H1 (cell line): ENCODE data around the gene ST3GAL3. TPM values are rescaled to one million over a fixed set of nuclear protein-coding genes. Genes with fewer than 3 reads are reported as not detected.

Experiments
- CTCF ChIA-PET: fragments of 300-600 bp; sonication (Branson Sonifier 250); formaldehyde crosslinking; loops from one replicate; lab custom pipeline; 2021; ENCODE audit not compliant: partially characterized antibody; lab: Charles Lee
- POLR2A ChIA-PET: fragments of 300-600 bp; sonication (Branson Sonifier 250); formaldehyde crosslinking; loops from one replicate; lab custom pipeline; 2021; ENCODE audit warnings: inconsistent platforms; ENCODE audit not compliant: partially characterized antibody; lab: Charles Lee
- DNase-seq, 2 experiments: peaks; one replicate each; pipeline versions ENCODE4 v3.0.0 to v3.0.0-alpha.2; 2010 to 2022; ENCODE audit warnings: low spot score in 2 of 2, low read depth in 1 of 2, mixed read lengths in 1 of 2
- FAIRE-seq: peaks from 2 replicates; lab custom pipeline; 2011; peaks lifted over from hg19 to GRCh38; lab: Jason Lieb, UNC
- H2AFZ ChIP-seq: 2 replicates; pipeline ENCODE4 v1.8.1; 2012; ENCODE audit warnings: low read length, inconsistent platforms
- H2AK5ac ChIP-seq: 2 replicates; pipeline ENCODE4 v1.6.1; 2013; ENCODE audit warnings: low read depth, low read length
- H2BK120ac ChIP-seq: replicated peaks from 2 replicates; pipeline ENCODE3; 2013; ENCODE audit warnings: low read depth, low read length, inconsistent platforms
- H2BK12ac ChIP-seq: 2 replicates; pipeline ENCODE4 v1.6.1; 2013; ENCODE audit warnings: low read depth, low read length
- H2BK15ac ChIP-seq: 2 replicates; pipeline ENCODE4 v1.6.1; 2013; ENCODE audit warnings: low read length
- H2BK20ac ChIP-seq: 2 replicates; pipeline ENCODE4 v1.6.1; 2013; ENCODE audit warnings: low read length
- H2BK5ac ChIP-seq: 2 replicates; pipeline ENCODE4 v1.6.1; 2013; ENCODE audit warnings: low read depth, low read length
- H3K14ac ChIP-seq: 2 replicates; pipeline ENCODE4 v1.6.1; 2013; ENCODE audit warnings: inconsistent platforms; ENCODE audit not compliant: insufficient read length
- H3K18ac ChIP-seq: 2 replicates; pipeline ENCODE4 v1.6.1; 2013; ENCODE audit warnings: low read length; ENCODE audit errors: extremely low read depth
- H3K23ac ChIP-seq: 2 replicates; pipeline ENCODE4 v1.6.1; 2013; ENCODE audit warnings: inconsistent platforms; ENCODE audit not compliant: insufficient read length
- H3K23me2 ChIP-seq: 2 replicates; pipeline ENCODE4 v1.6.1; 2013; ENCODE audit warnings: low read depth, low read length
- H3K27ac ChIP-seq: 2 replicates; pipeline ENCODE4 v1.6.1; 2011; ENCODE audit warnings: low read depth, low read length, inconsistent platforms
- H3K27me3 ChIP-seq, 4 experiments: replicated peaks in 1 of 4; 1 replicate in 1 of 4; 2 replicates in 3 of 4; pipeline versions ENCODE4 v1.6.1 to v1.8.1; 2011 to 2013; ENCODE audit warnings: low read length in 3 of 4, mild to moderate bottlenecking in 3 of 4, inconsistent platforms in 2 of 4, mixed read lengths in 2 of 4, moderate library complexity in 1 of 4; ENCODE audit not compliant: control insufficient read depth in 3 of 4, insufficient read depth in 3 of 4; ENCODE audit errors: extremely low read depth in 1 of 4
- H3K36me3 ChIP-seq, 4 experiments: 2 replicates each; pipeline versions ENCODE4 v1.6.1 to v1.8.1; 2011 to 2013; ENCODE audit warnings: mild to moderate bottlenecking in 4 of 4, low read length in 3 of 4, moderate library complexity in 2 of 4, control low read depth in 1 of 4, inconsistent platforms in 1 of 4; ENCODE audit not compliant: insufficient read depth in 4 of 4, control insufficient read depth in 2 of 4
- H3K4ac ChIP-seq: replicated peaks from 2 replicates; pipeline ENCODE3; 2013; ENCODE audit warnings: low read length, low read depth, mixed read lengths, inconsistent platforms; ENCODE audit not compliant: insufficient read length
- H3K4me1 ChIP-seq, 4 experiments: replicated peaks in 1 of 4; 1 replicate in 1 of 4; 2 replicates in 3 of 4; pipeline versions ENCODE4 v1.6.1 to v1.8.1; 2011 to 2013; ENCODE audit warnings: low read length in 3 of 4, inconsistent platforms in 2 of 4, mixed read lengths in 1 of 4; ENCODE audit not compliant: insufficient read depth in 4 of 4, control insufficient read depth in 3 of 4
- H3K4me2 ChIP-seq, 2 experiments: 2 replicates each; pipeline versions ENCODE4 v1.6.1 to v1.8.1; 2011 to 2013; ENCODE audit warnings: low read depth in 2 of 2, low read length in 2 of 2, control low read depth in 1 of 2, inconsistent platforms in 1 of 2, mild to moderate bottlenecking in 1 of 2; ENCODE audit not compliant: insufficient read depth in 1 of 2
- H3K4me3 ChIP-seq, 4 experiments: fragments of 200-600, 300-600 bp in 1 of 4; sonication (generic), shearing (Covaris generic), sonication (Bioruptor Twin) in 1 of 4; 2 replicates each; pipeline versions ENCODE4 v1.5.1 to v1.8.1; 2011 to 2016; ENCODE audit warnings: low read length in 4 of 4, low read depth in 3 of 4, control low read depth in 2 of 4, inconsistent platforms in 2 of 4, mild to moderate bottlenecking in 2 of 4, mixed read lengths in 1 of 4, moderate library complexity in 1 of 4; ENCODE audit not compliant: insufficient read depth in 2 of 4; ENCODE audit errors: extremely low read depth in 1 of 4
- H3K56ac ChIP-seq: replicated peaks from 2 replicates; pipeline ENCODE3; 2013; ENCODE audit warnings: low read depth, mild to moderate bottlenecking, mixed read lengths, low read length, inconsistent platforms; ENCODE audit not compliant: insufficient read length
- H3K79me1 ChIP-seq: 2 replicates; pipeline ENCODE4 v1.6.1; 2013; ENCODE audit warnings: low read depth, low read length, control low read depth
- H3K79me2 ChIP-seq, 2 experiments: 2 replicates each; pipeline versions ENCODE4 v1.6.1 to v1.8.1; 2012 to 2013; ENCODE audit warnings: low read length in 2 of 2, mild to moderate bottlenecking in 2 of 2, inconsistent platforms in 1 of 2; ENCODE audit not compliant: insufficient read depth in 2 of 2, control insufficient read depth in 1 of 2
- H3K9ac ChIP-seq, 4 experiments: replicated peaks in 1 of 4; 1 replicate in 1 of 4; 2 replicates in 3 of 4; pipeline versions ENCODE4 v1.6.1 to v1.8.1; 2011 to 2013; ENCODE audit warnings: low read depth in 3 of 4, low read length in 3 of 4, control low read depth in 2 of 4, mild to moderate bottlenecking in 2 of 4, moderate library complexity in 2 of 4, inconsistent platforms in 1 of 4; ENCODE audit errors: extremely low read depth in 1 of 4
- H3K9me3 ChIP-seq, 2 experiments: 2 replicates each; pipeline versions ENCODE4 v1.6.1 to v1.8.1; 2012 to 2013; ENCODE audit warnings: mild to moderate bottlenecking in 2 of 2, moderate library complexity in 2 of 2, control low read depth in 1 of 2, inconsistent platforms in 1 of 2, low read depth in 1 of 2, low read length in 1 of 2, mixed read lengths in 1 of 2; ENCODE audit not compliant: insufficient read depth in 2 of 2
- H4K20me1 ChIP-seq, 2 experiments: replicated peaks in 1 of 2; 2 replicates each; pipeline versions ENCODE3 to v1.8.1; 2011 to 2013; ENCODE audit warnings: inconsistent platforms in 2 of 2, low read length in 2 of 2, mild to moderate bottlenecking in 1 of 2; ENCODE audit not compliant: insufficient read depth in 2 of 2, control insufficient read depth in 1 of 2
- H4K5ac ChIP-seq: 2 replicates; pipeline ENCODE4 v1.6.1; 2013; ENCODE audit warnings: low read length, low read depth, mixed read lengths, inconsistent platforms; ENCODE audit not compliant: insufficient read length
- H4K8ac ChIP-seq: 2 replicates; pipeline ENCODE4 v1.8.0; 2013; ENCODE audit warnings: mild to moderate bottlenecking, moderate library complexity, low read length, inconsistent platforms; ENCODE audit not compliant: insufficient read depth; ENCODE audit errors: extremely low read depth
- H4K91ac ChIP-seq: replicated peaks from 2 replicates; pipeline ENCODE3; 2013; ENCODE audit warnings: low read length, mixed read lengths, inconsistent platforms; ENCODE audit not compliant: insufficient read length
- ATF2 ChIP-seq: IDR thresholded peaks from 2 replicates; pipeline ENCODE4 v1.6.1; 2012; ENCODE audit warnings: low read length, inconsistent platforms
- GTF2F1 ChIP-seq: IDR thresholded peaks from 2 replicates; pipeline ENCODE4 v1.6.1; 2012; ENCODE audit warnings: low read depth, low read length, improper control_type of control experiment, borderline replicate concordance
- TAF1 ChIP-seq: IDR thresholded peaks from 2 replicates; pipeline ENCODE4 v1.6.1; 2011; ENCODE audit warnings: mild to moderate bottlenecking, low read depth, low read length
- WGBS, 2 experiments: shearing (Covaris generic) in 1 of 2; methylation state at CpG; one replicate each; pipeline versions ENCODE4 v1.1.6 to v1.1.7; 2013 to 2015; ENCODE audit warnings: low lambda C conversion rate in 2 of 2, mixed read lengths in 2 of 2, inconsistent platforms in 1 of 2, low coverage in 1 of 2, missing lambda C conversion rate in 1 of 2; ENCODE audit not compliant: insufficient replicate concordance in 2 of 2, insufficient coverage in 1 of 2, insufficient read length in 1 of 2; ENCODE audit errors: extremely low coverage in 1 of 2, missing lambda C conversion rate in 1 of 2; 5-methylcytosine and 5-hydroxymethylcytosine counted together
- polyA plus RNA-seq, 7 experiments: library from polyadenylated mRNA; depleted of rRNA in 3 of 7; stranded (reverse) in 5 of 7; unstranded in 2 of 7; fragments of >200 nt in 5 of 7; fragments of 200-250 nt in 2 of 7; gene quantifications; 1 replicate in 5 of 7; 2 replicates in 1 of 7; 4 replicates in 1 of 7; pipeline versions ENCODE4 v1.2.1 to v1.2.3, GENCODE V29; 2011 to 2013; ENCODE audit warnings: missing spikeins in 2 of 7, mixed read lengths in 2 of 7
- total RNA-seq: library from RNA; stranded (reverse); fragmentation: NEBNext Ultra II Directional; extraction: Animal tissue kit (Norgen Biotek cat#: 25700); gene quantifications from 2 replicates; pipeline ENCODE4 v1.2.1, GENCODE V29; 2021

The ST3GAL3 gene
- total and polyA plus RNA-seq, 2 of the 8 experiments (the other 6 are each of a cell fraction or from before 2014, with no cell fraction given): 6.8 to 7.0 TPM

- DNase-seq (no peak), FAIRE-seq (no peak)
- Histone ChIP-seq H3K79me2 (no peaks in the 10 kb centered on the region), H3K4ac (no peak overlapping the region), H3K56ac (no peak overlapping the region), H3K23ac (no peak overlapping the region), H2BK5ac (no peak overlapping the region), H3K4me2 (no peak overlapping the region), H2BK15ac (no peak overlapping the region), H2AFZ (no peak overlapping the region), H3K27ac (no peak overlapping the region), H3K9me3 (no peaks in the 10 kb centered on the region), H2BK20ac (no peak overlapping the region), H3K23me2 (no peaks in the 10 kb centered on the region), H3K79me1 (no peaks in the 10 kb centered on the region), H4K8ac (no peak overlapping the region), H4K5ac (no peak overlapping the region), H4K91ac (no peak overlapping the region), H2BK12ac (no peak overlapping the region), H3K36me3 (no peaks in the 10 kb centered on the region), H2AK5ac (no peak overlapping the region), H4K20me1 (no peaks in the 10 kb centered on the region), H3K14ac (no peak overlapping the region), H3K18ac (no peak overlapping the region), H3K4me3 (no peak overlapping the region), H3K4me1 (peaks cover 0 to 12% (median 9%) of the 10 kb centered on the region in 4 experiments; a peak in 6 of 7 replicates), H3K9ac (no peak overlapping the region), H3K27me3 (no peaks in the 10 kb centered on the region), H2BK120ac (no peak overlapping the region)
- CTCF ChIA-PET: interaction anchor here (0.5 to 2.2 kb wide), 5 partner anchors 9 to 80 kb away, joined by 3 to 7 read pairs (median 4); no protein-coding TSS in a partner anchor
- POLR2A ChIA-PET: interaction anchor here (0.8 kb wide), 1 partner anchor 43 kb away, joined by 3 read pairs; no protein-coding TSS in a partner anchor
- WGBS, 2 experiments: 98% methylated on average over 4 of the region's 4 CpGs; no CpG with 5 or more reads in 1 of the 2 experiments
- TF ChIP-seq TAF1 (no peak), ATF2 (no peak), GTF2F1 (no peak)
These were observed 147.1 kb downstream of the ST3GAL3 start for GRCh38 chr1:43854473-43854872.
